H1 (cell line): ENCODE measurements around the gene ICAM2.

Experiments
- EZH2 ChIP-seq: fragments of 200-600 bp; sonication (generic); IDR thresholded peaks from 2 replicates; pipeline ENCODE4 v1.7.1; 2012; ENCODE audit warnings: low read depth, mild to moderate bottlenecking, moderate library complexity, low read length, inconsistent platforms; ENCODE audit not compliant: severe bottlenecking
- GABPA ChIP-seq: IDR thresholded peaks from 2 replicates; pipeline ENCODE4 v1.6.1; 2011; ENCODE audit warnings: mild to moderate bottlenecking, low read length, moderate library complexity, borderline replicate concordance; ENCODE audit not compliant: insufficient read depth
- POLR2A ChIP-seq, 2 experiments: IDR thresholded peaks; 1 replicate in 1 of 2; 2 replicates in 1 of 2; pipeline ENCODE4 v1.6.1; 2011; ENCODE audit warnings: low read depth in 2 of 2, low read length in 2 of 2, mild to moderate bottlenecking in 2 of 2; ENCODE audit errors: control extremely low read depth in 1 of 2
- RAD21 ChIP-seq, 2 experiments: IDR thresholded peaks in 1 of 2; conservative IDR thresholded peaks in 1 of 2; 2 replicates each; pipeline ENCODE4 v1.6.1; 2011; ENCODE audit warnings: low read depth in 2 of 2, low read length in 2 of 2, improper control_type of control experiment in 1 of 2, inconsistent platforms in 1 of 2, mild to moderate bottlenecking in 1 of 2, moderate library complexity in 1 of 2
- TCF12 ChIP-seq: IDR thresholded peaks from 2 replicates; pipeline ENCODE4 v1.6.1; 2011; ENCODE audit warnings: low read depth, mild to moderate bottlenecking, low read length
- TF ChIP-seq, protein P1 (sequence below), 3 experiments: IDR thresholded peaks; 1 replicate in 2 of 3; 2 replicates in 1 of 3; pipeline versions ENCODE4 v1.5.1 to v1.6.1; 2011; ENCODE audit warnings: low read length in 3 of 3, mild to moderate bottlenecking in 3 of 3, inconsistent platforms in 2 of 3, low read depth in 1 of 3, moderate library complexity in 1 of 3; ENCODE audit not compliant: insufficient read depth in 1 of 3; ENCODE audit errors: control extremely low read depth in 1 of 3
- TF ChIP-seq, protein P2 (sequence below): IDR thresholded peaks from 2 replicates; pipeline ENCODE4 v1.6.1; 2011; ENCODE audit warnings: low read depth, mild to moderate bottlenecking, low read length; ENCODE audit not compliant: insufficient read depth

DNA sequence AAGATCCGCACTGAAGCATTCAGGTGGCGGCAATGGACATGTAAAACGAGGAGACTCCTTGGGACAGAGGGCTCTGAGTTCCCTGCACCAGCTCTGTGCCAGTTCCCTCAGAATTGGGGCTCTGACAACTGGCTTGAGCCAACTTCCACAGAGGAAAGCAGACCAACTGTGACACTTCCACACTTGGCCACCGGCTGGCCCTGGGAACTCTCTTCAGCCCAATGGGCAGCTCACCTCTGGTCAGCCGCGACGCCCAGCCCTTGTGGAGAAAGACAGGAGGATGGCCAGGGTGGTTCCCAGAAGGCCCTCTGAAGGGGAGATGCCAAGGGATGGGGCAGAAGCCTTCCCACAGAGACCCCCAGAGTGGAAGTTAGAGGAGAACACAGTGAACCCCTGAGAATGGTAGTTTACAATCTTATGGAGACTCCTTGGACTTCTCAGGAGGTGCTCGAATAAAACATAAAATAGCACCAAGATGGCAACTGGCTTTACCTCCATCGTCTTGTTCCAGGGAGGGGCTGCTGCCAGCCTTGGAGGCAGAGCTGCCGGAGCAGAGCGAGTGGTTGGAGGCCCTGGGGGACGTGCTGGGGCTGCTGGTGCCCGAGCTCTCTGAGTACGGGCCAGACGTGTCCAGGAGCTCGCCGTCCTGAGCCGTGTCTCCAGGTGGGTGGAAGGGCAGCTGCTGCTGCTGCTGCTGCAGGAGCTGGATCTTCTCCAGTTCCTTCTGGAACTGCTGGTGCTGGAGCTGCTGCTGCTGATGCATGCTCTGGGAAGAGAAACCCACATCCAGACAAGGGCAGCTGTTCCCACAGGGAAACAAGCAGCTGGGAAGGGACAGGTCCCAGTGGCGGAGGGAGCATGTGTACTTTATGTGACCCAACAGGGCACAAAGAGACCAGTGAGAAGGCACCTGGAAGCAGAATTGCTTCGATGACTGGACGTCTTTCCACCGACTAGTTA lies 35.0 kb upstream of the ICAM2 start:
- no peak for TF ChIP-seq GABPA
- no peak for TF ChIP-seq POLR2A (IDR thresholded peaks at IDR 0.05; ENCODE audit: control extremely low read depth in 1 of 2, low read depth in 2 of 2, low read length in 2 of 2)
- no peak for TF ChIP-seq EZH2
- TF ChIP-seq RAD21 (IDR thresholded peaks at IDR 0.05 in 1 of 2, conservative IDR thresholded peaks at IDR 0.05 in 1 of 2; ENCODE audit: low read depth in 2 of 2, low read length in 2 of 2), result no peak
- no peak for TF ChIP-seq TCF12
- TF ChIP-seq, protein P1, sequence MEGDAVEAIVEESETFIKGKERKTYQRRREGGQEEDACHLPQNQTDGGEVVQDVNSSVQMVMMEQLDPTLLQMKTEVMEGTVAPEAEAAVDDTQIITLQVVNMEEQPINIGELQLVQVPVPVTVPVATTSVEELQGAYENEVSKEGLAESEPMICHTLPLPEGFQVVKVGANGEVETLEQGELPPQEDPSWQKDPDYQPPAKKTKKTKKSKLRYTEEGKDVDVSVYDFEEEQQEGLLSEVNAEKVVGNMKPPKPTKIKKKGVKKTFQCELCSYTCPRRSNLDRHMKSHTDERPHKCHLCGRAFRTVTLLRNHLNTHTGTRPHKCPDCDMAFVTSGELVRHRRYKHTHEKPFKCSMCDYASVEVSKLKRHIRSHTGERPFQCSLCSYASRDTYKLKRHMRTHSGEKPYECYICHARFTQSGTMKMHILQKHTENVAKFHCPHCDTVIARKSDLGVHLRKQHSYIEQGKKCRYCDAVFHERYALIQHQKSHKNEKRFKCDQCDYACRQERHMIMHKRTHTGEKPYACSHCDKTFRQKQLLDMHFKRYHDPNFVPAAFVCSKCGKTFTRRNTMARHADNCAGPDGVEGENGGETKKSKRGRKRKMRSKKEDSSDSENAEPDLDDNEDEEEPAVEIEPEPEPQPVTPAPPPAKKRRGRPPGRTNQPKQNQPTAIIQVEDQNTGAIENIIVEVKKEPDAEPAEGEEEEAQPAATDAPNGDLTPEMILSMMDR (IDR thresholded peaks at IDR 0.05; ENCODE audit: control extremely low read depth in 1 of 3, insufficient read depth in 1 of 3, low read depth in 1 of 3, low read length in 3 of 3), result no peak
- TF ChIP-seq, protein P2, sequence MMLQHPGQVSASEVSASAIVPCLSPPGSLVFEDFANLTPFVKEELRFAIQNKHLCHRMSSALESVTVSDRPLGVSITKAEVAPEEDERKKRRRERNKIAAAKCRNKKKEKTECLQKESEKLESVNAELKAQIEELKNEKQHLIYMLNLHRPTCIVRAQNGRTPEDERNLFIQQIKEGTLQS, result no peak
